Stimulated activated CD4-positive, alpha-beta T cell treated with anti-CD3 and anti-CD28 coated beads, Interleukin-4, amount 100 ng/mL, for 1 hour (primary cell): ENCODE results near the gene MPDZ.

Experiments
- DNase-seq: peaks from one replicate; pipeline ENCODE4 v3.0.0-alpha.2; 2020

MPDZ gene

GRCh38 chr9:13175732-13176131, 103.8 kb downstream of the MPDZ start:
- no peak for DNase-seq

GRCh38 chr9:13174906-13175639, 104.4 kb downstream of the MPDZ start:
- DNase-seq = no peak

- no peak for DNase-seq
Measured at GRCh38 chr9:13173553-13173952, 105.9 kb downstream of the MPDZ start.

- DNase-seq = no peak
Measured at GRCh38 chr9:13171261-13171660, 108.2 kb downstream of the MPDZ start.

GRCh38 chr9:13166996-13167395, 112.5 kb downstream of the MPDZ start:
- DNase-seq = no peak

GRCh38 chr9:13165956-13166355, 113.5 kb downstream of the MPDZ start:
- DNase-seq = no peak

GRCh38 chr9:13165236-13165945, 114.1 kb downstream of the MPDZ start:
- DNase-seq = no peak

- no peak for DNase-seq
Measured at GRCh38 chr9:13163946-13164345, 115.5 kb downstream of the MPDZ start.

GRCh38 chr9:13163287-13163686, 116.2 kb downstream of the MPDZ start:
- DNase-seq = no peak

- DNase-seq = no peak
Measured at GRCh38 chr9:13160051-13160450, 119.4 kb downstream of the MPDZ start.

- no peak for DNase-seq
Measured at GRCh38 chr9:13158986-13159385, 120.5 kb downstream of the MPDZ start.

- DNase-seq = no peak
Measured at GRCh38 chr9:13151489-13151888, 128.0 kb downstream of the MPDZ start.

- DNase-seq = no peak
Measured at GRCh38 chr9:13149454-13149853, 130.0 kb downstream of the MPDZ start.

- DNase-seq = no peak
Measured at GRCh38 chr9:13146840-13147239, 132.7 kb downstream of the MPDZ start.

GRCh38 chr9:13145340-13145739, 134.2 kb downstream of the MPDZ start:
- DNase-seq = no peak

GRCh38 chr9:13144166-13144775, 135.2 kb downstream of the MPDZ start:
- no peak for DNase-seq

GRCh38 chr9:13143281-13143680, 136.2 kb downstream of the MPDZ start:
- DNase-seq = no peak

GRCh38 chr9:13142776-13143175, 136.7 kb downstream of the MPDZ start:
- no peak for DNase-seq

GRCh38 chr9:13141629-13142028, 137.9 kb downstream of the MPDZ start:
- DNase-seq = no peak

GRCh38 chr9:13140843-13141592, 138.5 kb downstream of the MPDZ start:
- no peak for DNase-seq

- no peak for DNase-seq
Measured at GRCh38 chr9:13139641-13140171, 139.8 kb downstream of the MPDZ start.

- DNase-seq = no peak
Measured at GRCh38 chr9:13137426-13137825, 142.1 kb downstream of the MPDZ start.

- no peak for DNase-seq
Measured at GRCh38 chr9:13131991-13132390, 147.5 kb downstream of the MPDZ start.
